ENCODE measurements around the gene XCR1.

XCR1 gene

DNA sequence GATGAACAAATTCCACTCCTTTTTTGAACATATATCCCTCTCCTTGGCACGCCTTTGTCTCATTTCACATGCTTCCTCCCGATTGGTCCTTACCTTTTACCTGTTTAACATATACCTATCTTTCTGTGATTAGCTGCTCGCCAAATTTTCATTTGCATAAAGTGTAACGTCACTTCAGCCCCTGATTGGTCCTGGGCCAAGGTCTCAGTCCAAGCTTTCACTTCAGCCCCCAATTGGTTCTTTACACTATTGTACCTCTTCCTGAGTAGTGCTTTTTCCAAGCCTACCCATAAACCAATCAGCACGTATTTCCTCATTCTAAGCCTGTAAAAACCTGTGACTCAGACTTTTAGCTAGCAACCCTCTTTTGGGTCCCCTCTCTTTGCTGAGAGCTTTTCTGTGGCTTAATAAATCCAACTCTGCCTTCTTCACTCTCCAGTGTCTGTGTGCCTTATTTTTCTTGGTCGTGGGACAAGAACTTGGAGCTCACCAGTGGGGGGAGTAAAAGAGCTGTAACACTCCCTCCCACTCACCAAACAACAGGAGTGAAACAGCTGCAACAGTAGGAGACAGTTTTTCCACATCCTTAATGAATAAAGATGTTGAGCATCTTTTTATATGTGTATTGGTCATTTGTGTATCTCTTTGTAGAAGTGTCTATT lies 584 bp upstream of the XCR1 start:
- no peak overlapping the region for H3K4me3 ChIP-seq (ENCODE audit: low read depth, low read length)
- TF ChIP-seq, protein P1, sequence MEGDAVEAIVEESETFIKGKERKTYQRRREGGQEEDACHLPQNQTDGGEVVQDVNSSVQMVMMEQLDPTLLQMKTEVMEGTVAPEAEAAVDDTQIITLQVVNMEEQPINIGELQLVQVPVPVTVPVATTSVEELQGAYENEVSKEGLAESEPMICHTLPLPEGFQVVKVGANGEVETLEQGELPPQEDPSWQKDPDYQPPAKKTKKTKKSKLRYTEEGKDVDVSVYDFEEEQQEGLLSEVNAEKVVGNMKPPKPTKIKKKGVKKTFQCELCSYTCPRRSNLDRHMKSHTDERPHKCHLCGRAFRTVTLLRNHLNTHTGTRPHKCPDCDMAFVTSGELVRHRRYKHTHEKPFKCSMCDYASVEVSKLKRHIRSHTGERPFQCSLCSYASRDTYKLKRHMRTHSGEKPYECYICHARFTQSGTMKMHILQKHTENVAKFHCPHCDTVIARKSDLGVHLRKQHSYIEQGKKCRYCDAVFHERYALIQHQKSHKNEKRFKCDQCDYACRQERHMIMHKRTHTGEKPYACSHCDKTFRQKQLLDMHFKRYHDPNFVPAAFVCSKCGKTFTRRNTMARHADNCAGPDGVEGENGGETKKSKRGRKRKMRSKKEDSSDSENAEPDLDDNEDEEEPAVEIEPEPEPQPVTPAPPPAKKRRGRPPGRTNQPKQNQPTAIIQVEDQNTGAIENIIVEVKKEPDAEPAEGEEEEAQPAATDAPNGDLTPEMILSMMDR (IDR thresholded peaks at IDR 0.05; ENCODE audit: borderline replicate concordance, insufficient read depth, low read depth, low read length) = no peak

- H3K4me3 ChIP-seq (ENCODE audit: low read depth, low read length) = no peak overlapping the region
- TF ChIP-seq, protein P1 (IDR thresholded peaks at IDR 0.05; ENCODE audit: borderline replicate concordance, insufficient read depth, low read depth, low read length) = no peak
Measured at GRCh38 chr3:46025139-46025538, 2.1 kb downstream of the XCR1 start.

DNA sequence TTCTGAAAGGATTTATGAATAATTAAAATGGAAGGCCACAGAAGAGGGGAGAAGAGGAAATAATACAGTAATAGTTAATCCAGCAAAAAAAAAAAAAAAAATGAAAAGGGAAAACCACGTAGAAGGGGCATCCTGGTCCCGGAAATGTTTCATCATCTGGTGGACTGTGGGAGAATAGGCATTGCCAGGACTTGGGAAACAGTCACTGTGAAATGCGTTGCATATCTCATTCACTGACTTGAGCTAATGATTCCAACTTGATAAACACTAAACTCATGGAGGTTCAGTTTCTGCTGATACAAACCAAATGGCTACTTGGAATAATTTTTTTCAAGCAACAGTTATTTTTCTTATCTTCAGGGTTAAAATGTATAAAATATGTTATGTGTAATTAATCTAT lies 3.2 kb downstream of the XCR1 start:
- TF ChIP-seq, protein P1 (IDR thresholded peaks at IDR 0.05; ENCODE audit: borderline replicate concordance, insufficient read depth, low read depth, low read length) = no peak

GRCh38 chr3:46022909-46023785 lies 4.1 kb downstream of the XCR1 start:
- no peak overlapping the region for H3K4me3 ChIP-seq (ENCODE audit: low read depth, low read length)
- TF ChIP-seq, protein P1 (IDR thresholded peaks at IDR 0.05; ENCODE audit: borderline replicate concordance, insufficient read depth, low read depth, low read length) = no peak

More for the DNA sequence above, 3.2 kb downstream of the XCR1 start:
- H3K4me3 ChIP-seq (ENCODE audit: low read depth, low read length) = no peak overlapping the region

DNA sequence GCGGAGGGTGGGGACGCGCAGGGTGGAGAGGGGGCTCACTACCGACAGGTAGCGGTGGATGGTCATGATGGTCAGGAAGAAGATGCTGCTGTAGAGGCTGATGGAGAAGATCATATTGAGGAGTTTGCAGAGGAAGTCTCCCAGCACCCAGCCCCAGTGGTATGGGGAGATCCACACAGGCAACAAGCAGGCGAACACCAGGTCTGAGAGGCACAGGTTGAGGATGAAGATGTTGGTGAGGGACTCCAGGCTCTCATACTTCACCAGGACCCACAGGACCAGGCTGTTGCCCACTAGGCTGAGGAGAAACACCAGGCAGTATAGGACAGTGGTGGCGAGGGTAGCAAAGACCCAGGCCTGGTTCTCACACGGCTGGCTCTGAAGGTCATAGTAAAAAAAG lies 5.8 kb downstream of the XCR1 start:
- H3K4me3 ChIP-seq (ENCODE audit: low read depth, low read length) = no peak overlapping the region
- TF ChIP-seq, protein P1 (IDR thresholded peaks at IDR 0.05; ENCODE audit: borderline replicate concordance, insufficient read depth, low read depth, low read length) = no peak

DNA sequence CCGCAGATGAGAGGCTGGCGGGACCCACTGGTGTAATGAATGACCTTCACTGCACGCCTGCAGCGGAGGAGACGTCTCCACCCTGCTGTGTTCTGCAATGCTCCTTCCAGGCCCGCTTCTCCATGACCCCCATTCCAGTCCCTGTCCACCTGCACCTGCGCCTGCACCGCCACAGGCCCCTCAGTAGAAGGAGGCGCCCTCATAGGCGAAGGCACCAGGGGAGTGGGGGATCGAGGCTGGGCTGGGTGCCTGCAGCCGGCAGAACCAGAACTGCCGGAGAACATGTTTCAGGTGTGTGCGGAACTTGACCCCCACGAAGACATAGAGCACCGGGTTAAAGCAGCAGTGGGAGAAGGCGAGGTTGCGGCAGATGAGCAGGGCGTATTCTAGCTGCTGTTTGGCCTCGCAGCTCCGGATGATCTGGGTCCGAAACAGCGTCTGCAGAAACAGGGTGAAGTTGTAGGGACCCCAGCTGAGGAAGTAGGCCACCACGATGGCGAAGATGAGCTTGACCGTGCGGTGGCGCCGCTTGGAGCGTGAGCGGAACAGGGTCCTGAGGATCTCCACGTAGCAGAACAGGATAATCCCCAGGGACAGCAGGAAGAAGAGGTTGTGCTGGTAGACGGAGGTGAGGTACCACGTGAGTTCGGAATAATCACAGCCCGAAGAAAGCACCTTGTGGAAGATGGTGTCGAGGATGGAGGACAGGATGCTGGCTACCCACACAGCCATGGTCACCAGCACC lies 6.3 kb downstream of the XCR1 start:
- H3K4me3 ChIP-seq (ENCODE audit: low read depth, low read length) = no peak overlapping the region
- TF ChIP-seq, protein P1 (IDR thresholded peaks at IDR 0.05; ENCODE audit: borderline replicate concordance, insufficient read depth, low read depth, low read length) = no peak

Measured in GM12875 (cell line).